H9 (cell line): ENCODE data around the gene PHF21A. TPM values are rescaled to one million over a fixed set of nuclear protein-coding genes. Genes with fewer than 3 reads are reported as not detected.

Experiments used
- DNase-seq: peaks from one replicate; pipeline ENCODE4 v3.0.0-alpha.2; 2017
- H2AFZ ChIP-seq: one replicate; pipeline ENCODE4 v1.6.1; 2013; ENCODE audit warnings: mild to moderate bottlenecking, low read length, control low read depth, moderate library complexity
- H2AK5ac ChIP-seq: 2 replicates; pipeline ENCODE4 v1.6.1; 2013; ENCODE audit warnings: low read length, control low read depth, mixed read lengths; ENCODE audit not compliant: insufficient read length
- H2BK120ac ChIP-seq: one replicate; pipeline ENCODE4 v1.6.1; 2013; ENCODE audit warnings: low read depth, mild to moderate bottlenecking, low read length, control low read depth, inconsistent platforms; ENCODE audit not compliant: poor library complexity, severe bottlenecking
- H2BK12ac ChIP-seq: 2 replicates; pipeline ENCODE4 v1.6.1; 2013; ENCODE audit warnings: low read length, control low read depth, mixed read lengths, low read depth; ENCODE audit not compliant: insufficient read length
- H2BK15ac ChIP-seq: 2 replicates; pipeline ENCODE4 v1.6.1; 2013; ENCODE audit warnings: low read depth, low read length, control low read depth
- H2BK20ac ChIP-seq: one replicate; pipeline ENCODE4 v1.6.1; 2013; ENCODE audit warnings: low read depth, mild to moderate bottlenecking, low read length, control low read depth, inconsistent platforms; ENCODE audit not compliant: poor library complexity, severe bottlenecking
- H2BK5ac ChIP-seq: 2 replicates; pipeline ENCODE4 v1.6.1; 2013; ENCODE audit warnings: low read length, control low read depth, mixed read lengths; ENCODE audit not compliant: insufficient read length
- H3K14ac ChIP-seq: 2 replicates; pipeline ENCODE4 v1.6.1; 2013; ENCODE audit warnings: low read length, control low read depth; ENCODE audit not compliant: insufficient read depth
- H3K18ac ChIP-seq: 2 replicates; pipeline ENCODE4 v1.6.1; 2013; ENCODE audit warnings: low read depth, mild to moderate bottlenecking, mixed read lengths, low read length, control low read depth; ENCODE audit not compliant: insufficient read length
- H3K23ac ChIP-seq: 2 replicates; pipeline ENCODE4 v1.6.1; 2013; ENCODE audit warnings: low read length, control low read depth, mixed read lengths, low read depth; ENCODE audit not compliant: insufficient read length
- H3K23me2 ChIP-seq: 2 replicates; pipeline ENCODE4 v1.6.1; 2013; ENCODE audit warnings: low read depth, mild to moderate bottlenecking, mixed read lengths, low read length, control low read depth; ENCODE audit not compliant: insufficient read length, poor library complexity, severe bottlenecking
- H3K27ac ChIP-seq: 2 replicates; pipeline ENCODE4 v1.5.1; 2013; ENCODE audit warnings: low read length, control low read depth, mixed read lengths, low read depth; ENCODE audit not compliant: insufficient read length
- H3K27me3 ChIP-seq: 2 replicates; pipeline ENCODE4 v1.6.1; 2013; ENCODE audit warnings: low read length, control low read depth, inconsistent platforms; ENCODE audit not compliant: insufficient read depth
- H3K4ac ChIP-seq: 2 replicates; pipeline ENCODE4 v1.6.1; 2013; ENCODE audit warnings: low read depth, mild to moderate bottlenecking, control low read depth, inconsistent platforms, low read length, moderate library complexity
- H3K4me1 ChIP-seq: 2 replicates; pipeline ENCODE4 v1.6.1; 2013; ENCODE audit warnings: low read length, control low read depth, inconsistent platforms; ENCODE audit not compliant: insufficient read depth
- H3K4me2 ChIP-seq: 2 replicates; pipeline ENCODE4 v1.6.1; 2013; ENCODE audit warnings: low read length, control low read depth, mixed read lengths; ENCODE audit not compliant: insufficient read length, insufficient read depth
- H3K56ac ChIP-seq: 2 replicates; pipeline ENCODE4 v1.6.1; 2013; ENCODE audit warnings: low read depth, mild to moderate bottlenecking, mixed read lengths, low read length, control low read depth; ENCODE audit not compliant: insufficient read length
- H3K79me1 ChIP-seq: 2 replicates; pipeline ENCODE4 v1.6.1; 2013; ENCODE audit warnings: low read depth, mild to moderate bottlenecking, moderate library complexity, low read length, control low read depth, inconsistent platforms; ENCODE audit not compliant: insufficient read depth, poor library complexity, severe bottlenecking
- H3K79me2 ChIP-seq: 2 replicates; pipeline ENCODE4 v1.6.1; 2013; ENCODE audit warnings: low read length, control low read depth, inconsistent platforms; ENCODE audit not compliant: insufficient read depth
- H3K9ac ChIP-seq: 2 replicates; pipeline ENCODE4 v1.6.1; 2013; ENCODE audit warnings: low read length, control low read depth, mixed read lengths; ENCODE audit not compliant: insufficient read length; ENCODE audit errors: extremely low read depth
- H3K9me3 ChIP-seq: one replicate; pipeline ENCODE4 v1.6.1; 2013; ENCODE audit warnings: low read depth, low read length, inconsistent platforms; ENCODE audit not compliant: control insufficient read depth
- H3T11ph ChIP-seq: one replicate; pipeline ENCODE4 v1.6.1; 2013; ENCODE audit warnings: mild to moderate bottlenecking, low read length, control low read depth, inconsistent platforms
- H4K20me1 ChIP-seq: one replicate; pipeline ENCODE4 v1.6.1; 2013; ENCODE audit not compliant: control insufficient read depth, insufficient read length, insufficient read depth
- H4K5ac ChIP-seq: 2 replicates; pipeline ENCODE4 v1.6.1; 2013; ENCODE audit warnings: low read depth, mild to moderate bottlenecking, mixed read lengths, low read length, control low read depth; ENCODE audit not compliant: insufficient read length
- H4K8ac ChIP-seq: replicated peaks from 2 replicates; pipeline ENCODE4 v1.6.1; 2013; ENCODE audit warnings: low read length, control low read depth, mixed read lengths, low read depth; ENCODE audit not compliant: insufficient read length
- H4K91ac ChIP-seq: 2 replicates; pipeline ENCODE4 v1.6.1; 2013; ENCODE audit warnings: low read depth, mild to moderate bottlenecking, moderate library complexity, mixed read lengths, low read length, control low read depth; ENCODE audit not compliant: insufficient read length
- H3K27ac Mint-ChIP-seq, 3 experiments: 2 replicates in 2 of 3; 3 replicates in 1 of 3; pipeline ENCODE4 v1.8.0; 2020 to 2021; ENCODE audit warnings: mixed read lengths in 3 of 3, mild to moderate bottlenecking in 1 of 3, moderate library complexity in 1 of 3
- H3K27me3 Mint-ChIP-seq: 2 replicates; pipeline ENCODE4 v1.8.0; 2021; ENCODE audit warnings: low read depth, mild to moderate bottlenecking, moderate library complexity, mixed read lengths
- H3K36me3 Mint-ChIP-seq, 3 experiments: 2 replicates in 2 of 3; 3 replicates in 1 of 3; pipeline ENCODE4 v1.8.0; 2020 to 2021; ENCODE audit warnings: low read depth in 3 of 3, mixed read lengths in 3 of 3; ENCODE audit not compliant: insufficient read depth in 1 of 3
- H3K4me1 Mint-ChIP-seq, 2 experiments: 2 replicates each; pipeline ENCODE4 v1.8.0; 2020; ENCODE audit warnings: mixed read lengths in 2 of 2
- H3K4me3 Mint-ChIP-seq, 2 experiments: 2 replicates in 1 of 2; 3 replicates in 1 of 2; pipeline ENCODE4 v1.8.0; 2020 to 2021; ENCODE audit warnings: mild to moderate bottlenecking in 2 of 2, mixed read lengths in 2 of 2, moderate library complexity in 1 of 2
- H3K9me3 Mint-ChIP-seq, 2 experiments: 2 replicates in 1 of 2; 3 replicates in 1 of 2; pipeline ENCODE4 v1.8.0; 2020; ENCODE audit warnings: mild to moderate bottlenecking in 2 of 2, mixed read lengths in 2 of 2, moderate library complexity in 1 of 2
- WGBS: extraction: QIAGEN DNeasy Blood & Tissue Kit; methylation state at CpG from one replicate; pipeline ENCODE4 v1.1.7; 2013; ENCODE audit warnings: missing lambda C conversion rate, low lambda C conversion rate, mixed read lengths; ENCODE audit not compliant: insufficient read length; ENCODE audit errors: extremely low coverage; 5-methylcytosine and 5-hydroxymethylcytosine counted together
- total RNA-seq: library from RNA; stranded (reverse); gene quantifications from 2 replicates; pipeline ENCODE4 v1.2.1, GENCODE V29; 2021
- TF ChIP-seq, protein P1 (sequence below): fragments of 200-600 bp; sonication (generic); conservative IDR thresholded peaks from 3 replicates; pipeline ENCODE4 v1.8.0; 2021; ENCODE audit warnings: antibody characterized with exemption, mild to moderate bottlenecking

PHF21A gene
- total RNA-seq, 1 experiment from 2014 or later: 33.8 TPM

DNA sequence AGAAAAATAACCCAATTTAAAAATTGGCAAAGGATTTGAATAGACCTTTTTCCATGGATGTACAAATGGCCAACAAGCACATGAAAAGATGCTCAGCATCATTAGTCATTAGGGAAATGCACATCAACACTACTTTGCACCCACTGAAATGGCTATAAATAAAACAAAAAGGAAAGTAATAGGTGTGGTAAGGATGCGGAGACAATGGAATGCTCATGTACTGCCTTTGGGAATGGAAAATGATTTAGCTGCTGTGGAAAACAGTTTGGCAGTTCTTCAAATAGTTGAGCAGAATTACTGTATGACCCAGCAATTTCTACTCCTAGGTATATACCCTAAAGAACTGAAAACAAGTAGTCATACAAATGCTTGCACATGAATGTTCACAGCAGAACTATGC, 161.4 kb downstream of the PHF21A start:
- Mint-ChIP-seq H3K27me3 (no peaks in the 10 kb centered on the region), H3K4me1 (no peaks in the 10 kb centered on the region), H3K36me3 (peaks cover 15 to 30% (median 18%) of the 10 kb centered on the region in 3 experiments), H3K27ac (no peak overlapping the region), H3K9me3 (peaks cover 2 to 6% of the 10 kb centered on the region in 2 experiments; a peak in 3 of 5 replicates), H3K4me3 (no peak overlapping the region)
- Histone ChIP-seq H3K14ac (no peak overlapping the region), H3K18ac (no peak overlapping the region), H3K56ac (no peak overlapping the region), H2BK15ac (no peak overlapping the region), H3K23ac (no peak overlapping the region), H4K5ac (no peak overlapping the region), H2AFZ (no peak overlapping the region), H3K79me2 (no peaks in the 10 kb centered on the region), H3K4ac (no peak overlapping the region), H2BK12ac (no peak overlapping the region), H3K4me2 (no peak overlapping the region), H3K27ac (no peak overlapping the region), H3K4me1 (no peaks in the 10 kb centered on the region), H2BK5ac (no peak overlapping the region), H4K91ac (no peak overlapping the region), H3K27me3 (no peaks in the 10 kb centered on the region), H3T11ph (no peak overlapping the region), H2BK20ac (no peak overlapping the region), H3K23me2 (no peaks in the 10 kb centered on the region), H2AK5ac (no peak overlapping the region), H3K9me3 (no peaks in the 10 kb centered on the region), H3K9ac (no peak overlapping the region), H2BK120ac (no peak overlapping the region), H4K20me1 (no peaks in the 10 kb centered on the region), H3K79me1 (no peaks in the 10 kb centered on the region), H4K8ac (no peak overlapping the region)
- DNase-seq: no peak
- WGBS: no CpG with 5 or more reads among the region's 1 CpG
- TF ChIP-seq, protein P1, sequence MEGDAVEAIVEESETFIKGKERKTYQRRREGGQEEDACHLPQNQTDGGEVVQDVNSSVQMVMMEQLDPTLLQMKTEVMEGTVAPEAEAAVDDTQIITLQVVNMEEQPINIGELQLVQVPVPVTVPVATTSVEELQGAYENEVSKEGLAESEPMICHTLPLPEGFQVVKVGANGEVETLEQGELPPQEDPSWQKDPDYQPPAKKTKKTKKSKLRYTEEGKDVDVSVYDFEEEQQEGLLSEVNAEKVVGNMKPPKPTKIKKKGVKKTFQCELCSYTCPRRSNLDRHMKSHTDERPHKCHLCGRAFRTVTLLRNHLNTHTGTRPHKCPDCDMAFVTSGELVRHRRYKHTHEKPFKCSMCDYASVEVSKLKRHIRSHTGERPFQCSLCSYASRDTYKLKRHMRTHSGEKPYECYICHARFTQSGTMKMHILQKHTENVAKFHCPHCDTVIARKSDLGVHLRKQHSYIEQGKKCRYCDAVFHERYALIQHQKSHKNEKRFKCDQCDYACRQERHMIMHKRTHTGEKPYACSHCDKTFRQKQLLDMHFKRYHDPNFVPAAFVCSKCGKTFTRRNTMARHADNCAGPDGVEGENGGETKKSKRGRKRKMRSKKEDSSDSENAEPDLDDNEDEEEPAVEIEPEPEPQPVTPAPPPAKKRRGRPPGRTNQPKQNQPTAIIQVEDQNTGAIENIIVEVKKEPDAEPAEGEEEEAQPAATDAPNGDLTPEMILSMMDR: no peak
